Measurements from ENCODE around the gene SLC35G3. TPM values are rescaled to one million over a fixed set of nuclear protein-coding genes. Genes with fewer than 3 reads are reported as not detected.
A peak's percentile ranks its signal among the peaks of the same experiment; 100 is the strongest.

Gene SLC35G3
- total RNA-seq, 2 experiments from 2014 or later: not detected

DNA sequence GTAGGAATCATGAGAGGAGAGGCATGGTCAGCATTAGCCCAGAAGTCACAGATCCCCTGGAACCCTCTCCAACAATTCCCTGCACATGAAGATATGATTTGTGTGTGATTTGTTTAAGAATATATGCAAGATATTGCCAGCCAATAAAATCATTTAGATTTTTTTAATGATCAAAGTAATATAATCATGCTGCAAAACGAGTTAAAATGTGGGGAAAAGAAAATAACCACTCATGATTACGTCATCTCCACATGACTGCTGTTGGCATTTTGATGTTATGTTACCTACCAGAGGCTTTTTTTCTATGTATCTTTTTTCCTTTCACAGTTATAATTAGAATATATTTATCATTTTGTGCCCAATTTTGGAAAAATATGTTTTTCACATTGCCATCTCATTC lies 22.4 kb downstream of the SLC35G3 start:
- peaks cover 25% of the 10 kb centered on the region for H3K4me1 Mint-ChIP-seq
- H3K9me3 Mint-ChIP-seq (ENCODE audit: low read depth): no peaks in the 10 kb centered on the region
- CTCF ChIA-PET: interaction anchor here (0.9 to 1.8 kb wide), 5 partner anchors 43 to 261 kb away, joined by 3 to 12 read pairs (median 4); no protein-coding TSS in a partner anchor
- H3K4me3 Mint-ChIP-seq: no peak overlapping the region
- H3K36me3 Mint-ChIP-seq: no peaks in the 10 kb centered on the region
- no peaks in the 10 kb centered on the region for H3K27me3 Mint-ChIP-seq
- DNase-seq: no peak
- peak overlapping the region; percentile 65 for H3K27ac Mint-ChIP-seq
- ATAC-seq: peak; percentile 31

DNA sequence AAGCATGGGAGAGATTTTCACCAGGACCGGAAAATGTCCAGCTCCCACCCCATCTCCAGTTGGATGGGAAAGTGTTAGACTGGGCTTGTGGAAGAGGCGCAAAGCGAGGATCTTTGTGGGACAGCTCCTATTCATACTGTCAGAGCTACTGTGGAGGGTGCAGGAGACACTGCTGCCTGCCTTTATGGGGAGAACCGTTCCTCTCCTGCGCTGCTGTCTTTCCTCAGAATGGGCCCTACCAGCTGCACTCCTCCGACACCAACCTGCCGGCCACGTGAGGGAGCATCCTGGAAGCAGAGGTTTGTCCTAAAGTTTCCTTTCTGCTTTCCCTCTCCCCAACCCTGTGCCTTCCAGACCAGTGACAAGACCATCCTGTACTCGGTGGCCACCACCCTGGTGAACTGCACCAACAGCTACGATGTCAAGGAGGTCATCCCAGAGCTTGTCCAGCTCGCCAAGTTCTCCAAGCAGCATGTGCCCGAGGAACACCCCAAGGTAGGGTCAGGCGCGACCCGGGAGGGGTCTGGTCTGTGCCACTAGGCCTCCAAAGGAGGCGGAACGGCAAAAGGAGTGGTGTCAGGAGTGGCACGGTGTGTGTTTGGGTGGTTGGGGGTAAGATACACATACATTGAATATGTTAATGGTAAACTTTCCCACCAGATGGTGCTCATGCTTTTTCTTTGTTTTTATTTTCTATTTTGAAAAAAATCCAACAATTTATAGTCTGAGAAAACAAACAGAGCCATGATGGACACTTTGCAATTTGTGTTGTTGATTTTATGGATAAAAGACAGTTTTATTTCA lies 23.0 kb downstream of the SLC35G3 start:
- Mint-ChIP-seq H3K4me3 (no peak overlapping the region), H3K9me3 (ENCODE audit: low read depth) (no peaks in the 10 kb centered on the region), H3K36me3 (no peaks in the 10 kb centered on the region), H3K27ac (peak overlapping the region; percentile 65), H3K27me3 (no peaks in the 10 kb centered on the region), H3K4me1 (peaks cover 22% of the 10 kb centered on the region)
- DNase-seq (peak; percentile 52), ATAC-seq (peak; percentile 78)
- CTCF ChIA-PET: interaction anchor here (0.8 to 1.8 kb wide), 11 partner anchors 42 to 593 kb away, joined by 3 to 12 read pairs (median 4); partner anchors contain the start of gene SLFN5

DNA sequence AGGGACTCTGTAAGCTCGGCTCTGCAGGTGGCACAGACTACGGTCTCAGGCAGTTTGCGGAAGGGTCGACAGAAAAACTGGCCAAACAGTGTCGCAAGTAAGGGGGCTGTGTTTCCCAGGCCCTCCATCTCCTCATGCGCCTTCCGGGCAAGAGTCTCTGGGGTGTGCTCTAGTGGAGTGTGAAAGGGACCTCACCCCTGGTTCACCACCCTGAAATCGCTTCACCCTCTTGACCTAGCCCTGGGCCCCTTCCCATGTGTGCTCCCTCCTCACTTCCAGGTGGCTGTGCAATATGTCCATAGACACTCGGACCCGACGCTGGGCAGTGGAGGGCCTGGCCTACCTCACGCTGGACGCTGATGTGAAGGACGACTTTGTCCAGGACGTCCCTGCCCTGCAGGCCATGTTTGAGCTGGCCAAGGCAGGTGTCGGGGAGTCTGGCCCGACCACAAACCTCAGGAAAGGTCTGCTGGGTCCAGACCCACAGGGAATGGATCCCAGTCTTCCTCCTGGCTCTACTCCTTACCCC lies 24.3 kb downstream of the SLC35G3 start:
- no peaks in the 10 kb centered on the region for H3K27me3 Mint-ChIP-seq
- DNase-seq (no peak), ATAC-seq (no peak)
- CTCF ChIA-PET: interaction anchor here (0.8 to 1.8 kb wide), 8 partner anchors 43 to 594 kb away, joined by 3 to 12 read pairs (median 6); no protein-coding TSS in a partner anchor
- no peaks in the 10 kb centered on the region for H3K36me3 Mint-ChIP-seq
- H3K4me1 Mint-ChIP-seq: peaks cover 21% of the 10 kb centered on the region
- H3K9me3 Mint-ChIP-seq (ENCODE audit: low read depth): no peaks in the 10 kb centered on the region
- no peak overlapping the region for H3K4me3 Mint-ChIP-seq
- no peak overlapping the region for H3K27ac Mint-ChIP-seq

DNA sequence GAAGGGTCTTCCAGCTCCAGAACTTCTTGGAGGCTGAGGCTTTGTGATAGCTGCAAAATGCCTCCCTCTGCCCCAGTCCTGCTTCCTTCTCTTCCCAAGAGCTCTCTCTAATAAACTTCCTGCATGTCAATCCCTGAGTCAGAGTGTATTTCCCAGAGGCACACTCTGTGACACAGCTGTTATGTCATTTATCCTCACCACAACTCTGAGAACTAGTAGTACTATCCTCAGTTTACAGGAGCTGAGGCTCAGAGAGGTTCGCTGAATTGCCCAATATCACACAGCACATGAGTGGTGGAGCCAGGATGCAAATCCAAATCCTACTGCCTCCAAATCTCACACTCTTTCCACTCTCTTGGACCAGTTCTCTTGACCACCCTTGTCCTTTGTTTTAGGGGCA lies 26.5 kb downstream of the SLC35G3 start:
- Mint-ChIP-seq H3K36me3 (no peaks in the 10 kb centered on the region), H3K27ac (no peak overlapping the region), H3K4me1 (peaks cover 20% of the 10 kb centered on the region), H3K9me3 (ENCODE audit: low read depth) (no peaks in the 10 kb centered on the region), H3K4me3 (no peak overlapping the region), H3K27me3 (no peaks in the 10 kb centered on the region)
- DNase-seq (no peak), ATAC-seq (no peak)
- CTCF ChIA-PET: interaction anchor here (1.0 to 1.8 kb wide), 3 partner anchors 28 to 579 kb away, joined by 3 to 6 read pairs (median 5); no protein-coding TSS in a partner anchor

DNA sequence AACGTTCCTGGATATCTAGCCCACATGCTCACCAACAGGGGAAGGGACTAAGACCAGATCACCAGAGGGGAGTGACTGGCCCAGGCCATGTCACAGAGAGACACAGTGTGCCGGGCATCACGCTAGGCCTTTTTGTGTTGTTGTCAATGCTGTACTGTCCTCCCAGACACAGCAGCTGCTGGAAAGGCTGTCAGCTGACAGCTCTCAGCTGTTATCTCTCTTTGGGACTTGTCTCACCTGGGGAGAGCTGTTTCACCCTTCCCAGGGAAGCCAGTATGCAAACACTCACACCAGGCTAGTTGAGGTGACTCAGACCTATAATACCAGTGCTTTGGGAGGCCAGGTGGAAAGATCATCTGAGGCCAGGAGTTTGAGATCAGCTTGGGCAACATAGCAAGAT lies 27.1 kb downstream of the SLC35G3 start:
- no peaks in the 10 kb centered on the region for H3K27me3 Mint-ChIP-seq

DNA sequence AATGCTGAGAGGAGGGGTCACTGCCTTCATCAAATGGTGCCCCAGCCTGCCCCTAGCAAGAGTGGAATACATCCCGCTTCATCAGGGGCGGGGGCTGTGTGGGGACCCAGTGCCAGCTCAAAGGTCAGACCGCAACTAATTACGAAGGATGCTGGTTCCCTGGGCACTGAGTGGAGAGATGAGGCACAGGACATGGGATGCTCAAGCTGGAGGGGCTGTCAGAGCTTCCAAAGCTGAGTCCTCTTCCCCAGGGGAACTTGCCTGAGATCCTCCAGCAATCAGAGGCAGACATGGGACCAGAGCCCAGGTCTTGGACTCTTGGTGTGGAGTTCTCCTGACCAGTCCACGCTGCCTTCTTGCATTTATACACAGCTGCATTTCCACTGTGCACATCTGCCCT lies 27.7 kb downstream of the SLC35G3 start:
- H3K27me3 Mint-ChIP-seq: no peaks in the 10 kb centered on the region
- DNase-seq (no peak), ATAC-seq (no peak)
- H3K36me3 Mint-ChIP-seq: no peaks in the 10 kb centered on the region
- no peaks in the 10 kb centered on the region for H3K9me3 Mint-ChIP-seq (ENCODE audit: low read depth)
- H3K27ac Mint-ChIP-seq: no peak overlapping the region
- H3K4me1 Mint-ChIP-seq: peaks cover 17% of the 10 kb centered on the region
- no peak overlapping the region for H3K4me3 Mint-ChIP-seq
- CTCF ChIA-PET: interaction anchor here (1.1 to 1.8 kb wide), 3 partner anchors 18 to 581 kb away, joined by 3 to 5 read pairs (median 3); no protein-coding TSS in a partner anchor

More for the DNA sequence above, 27.1 kb downstream of the SLC35G3 start:
- CTCF ChIA-PET: interaction anchor here (1.0 to 1.8 kb wide), 4 partner anchors 17 to 580 kb away, joined by 3 to 6 read pairs (median 4); no protein-coding TSS in a partner anchor
- ATAC-seq: no peak
- H3K36me3 Mint-ChIP-seq: no peaks in the 10 kb centered on the region
- H3K4me3 Mint-ChIP-seq: no peak overlapping the region
- H3K9me3 Mint-ChIP-seq (ENCODE audit: low read depth): no peaks in the 10 kb centered on the region
- H3K27ac Mint-ChIP-seq: no peak overlapping the region
- DNase-seq: no peak
- peaks cover 17% of the 10 kb centered on the region for H3K4me1 Mint-ChIP-seq

DNA sequence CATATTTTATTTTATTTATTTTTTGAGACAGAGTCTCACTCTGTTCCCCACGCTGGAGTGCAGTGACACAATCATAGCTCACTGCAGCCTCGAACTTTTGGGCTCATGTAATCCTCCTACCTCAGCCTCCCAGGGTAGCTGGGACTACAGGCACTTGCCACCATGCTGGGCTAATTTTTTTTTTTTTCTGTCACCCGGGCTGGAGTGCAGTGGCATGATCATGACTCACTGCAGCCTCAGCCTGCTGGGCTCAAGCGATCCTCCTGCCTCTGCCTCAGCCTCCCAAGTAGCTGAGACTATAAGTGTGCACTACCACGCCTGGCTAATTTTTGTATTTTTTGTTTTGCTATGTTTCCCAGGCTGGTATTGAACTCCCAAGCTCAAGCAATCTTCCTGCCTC lies 29.5 kb downstream of the SLC35G3 start:
- H3K36me3 Mint-ChIP-seq: peaks cover 4% of the 10 kb centered on the region
- no peaks in the 10 kb centered on the region for H3K9me3 Mint-ChIP-seq (ENCODE audit: low read depth)
- CTCF ChIA-PET: interaction anchor here (1.4 kb wide), 1 partner anchor 599 kb away, joined by 6 read pairs; no protein-coding TSS in a partner anchor
- peaks cover 29% of the 10 kb centered on the region for H3K4me1 Mint-ChIP-seq
- no peak for ATAC-seq
- H3K27me3 Mint-ChIP-seq: no peaks in the 10 kb centered on the region
- no peak overlapping the region for H3K4me3 Mint-ChIP-seq
- H3K27ac Mint-ChIP-seq: no peak overlapping the region
- DNase-seq: no peak

DNA sequence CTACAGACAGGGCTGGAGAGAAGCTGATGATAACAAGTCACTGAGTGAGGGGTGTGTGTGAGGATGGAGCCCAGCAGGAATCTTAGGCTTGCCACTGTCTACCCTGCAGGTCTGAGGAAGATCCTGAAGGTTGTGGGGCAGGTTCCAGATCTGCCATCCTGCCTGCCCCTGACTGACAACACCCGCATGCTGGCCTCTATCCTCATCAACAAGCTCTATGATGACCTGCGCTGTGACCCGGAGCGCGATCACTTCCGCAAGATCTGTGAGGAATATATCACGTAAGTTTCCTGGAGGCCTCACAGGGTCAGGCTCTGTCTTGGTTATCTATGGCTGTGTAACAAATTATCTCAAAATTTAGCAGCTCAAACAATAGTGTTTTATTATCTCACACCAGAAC lies 30.3 kb downstream of the SLC35G3 start:
- peaks cover 4% of the 10 kb centered on the region for H3K36me3 Mint-ChIP-seq
- H3K27me3 Mint-ChIP-seq: no peaks in the 10 kb centered on the region
- no peak overlapping the region for H3K27ac Mint-ChIP-seq
- CTCF ChIA-PET: interaction anchor here (1.1 to 1.4 kb wide), 2 partner anchors 583 to 600 kb away, joined by 3 to 6 read pairs; no protein-coding TSS in a partner anchor
- no peak overlapping the region for H3K4me3 Mint-ChIP-seq
- DNase-seq (no peak), ATAC-seq (no peak)
- no peaks in the 10 kb centered on the region for H3K9me3 Mint-ChIP-seq (ENCODE audit: low read depth)
- peaks cover 33% of the 10 kb centered on the region for H3K4me1 Mint-ChIP-seq

DNA sequence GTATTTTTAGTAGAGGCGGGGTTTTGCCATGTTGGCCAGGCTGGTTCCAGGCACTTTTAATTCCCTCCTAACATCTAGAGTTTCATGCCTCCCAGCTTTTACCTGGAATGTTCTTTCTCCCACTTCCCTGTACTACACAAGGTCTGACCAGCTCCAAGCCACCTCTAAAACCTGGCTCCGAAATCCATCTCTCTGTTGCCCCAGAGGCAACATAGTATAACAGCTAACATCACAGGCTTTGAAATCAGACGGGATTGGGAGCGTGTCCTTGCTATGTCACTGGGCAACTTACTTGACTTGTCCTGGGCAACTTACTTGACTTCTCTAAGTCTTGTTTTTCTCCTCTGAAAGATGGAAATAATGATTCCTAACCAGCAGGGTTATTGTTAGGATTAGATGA lies 31.4 kb downstream of the SLC35G3 start:
- DNase-seq: no peak
- H3K9me3 Mint-ChIP-seq (ENCODE audit: low read depth): no peaks in the 10 kb centered on the region
- H3K36me3 Mint-ChIP-seq: peaks cover 4% of the 10 kb centered on the region
- no peak overlapping the region for H3K4me3 Mint-ChIP-seq
- peaks cover 33% of the 10 kb centered on the region for H3K4me1 Mint-ChIP-seq
- no peaks in the 10 kb centered on the region for H3K27me3 Mint-ChIP-seq
- no peak for ATAC-seq
- no peak overlapping the region for H3K27ac Mint-ChIP-seq
- CTCF ChIA-PET: interaction anchor here (0.7 kb wide), 1 partner anchor 51 kb away, joined by 3 read pairs; no protein-coding TSS in a partner anchor

DNA sequence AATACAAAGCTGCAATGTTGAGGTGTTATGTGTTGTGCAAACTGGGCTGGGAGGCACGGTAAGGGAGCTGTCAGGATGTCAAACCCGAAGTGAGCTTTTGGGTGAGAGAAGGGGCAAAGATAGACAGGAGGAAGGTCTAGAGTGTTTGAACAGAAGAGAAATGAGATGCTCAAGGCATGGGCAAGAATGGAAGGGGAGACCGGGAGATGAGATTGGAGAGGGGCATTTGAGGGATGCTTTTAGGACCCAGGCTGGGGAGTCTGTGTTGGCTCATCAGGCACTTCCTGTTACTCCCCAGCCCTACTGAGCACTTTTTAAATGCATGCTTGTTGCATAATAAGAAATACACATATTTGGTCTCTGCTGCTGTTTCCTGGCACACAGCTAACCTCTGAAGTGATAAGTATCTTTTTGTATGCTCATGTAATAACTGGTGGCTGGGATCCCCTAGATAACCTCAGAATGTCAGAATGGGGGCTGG lies 32.9 kb downstream of the SLC35G3 start:
- H3K27me3 Mint-ChIP-seq: no peaks in the 10 kb centered on the region
- peaks cover 4% of the 10 kb centered on the region for H3K36me3 Mint-ChIP-seq
- peak overlapping the region; percentile 2 for H3K4me3 Mint-ChIP-seq
- ATAC-seq (peak; percentile 79), DNase-seq (peak; percentile 47)
- CTCF ChIA-PET: interaction anchor here (0.9 to 1.3 kb wide), 3 partner anchors 18 to 603 kb away, joined by 3 read pairs; no protein-coding TSS in a partner anchor
- peak overlapping the region; percentile 69 for H3K27ac Mint-ChIP-seq
- H3K4me1 Mint-ChIP-seq: peaks cover 33% of the 10 kb centered on the region
- no peaks in the 10 kb centered on the region for H3K9me3 Mint-ChIP-seq (ENCODE audit: low read depth)

DNA sequence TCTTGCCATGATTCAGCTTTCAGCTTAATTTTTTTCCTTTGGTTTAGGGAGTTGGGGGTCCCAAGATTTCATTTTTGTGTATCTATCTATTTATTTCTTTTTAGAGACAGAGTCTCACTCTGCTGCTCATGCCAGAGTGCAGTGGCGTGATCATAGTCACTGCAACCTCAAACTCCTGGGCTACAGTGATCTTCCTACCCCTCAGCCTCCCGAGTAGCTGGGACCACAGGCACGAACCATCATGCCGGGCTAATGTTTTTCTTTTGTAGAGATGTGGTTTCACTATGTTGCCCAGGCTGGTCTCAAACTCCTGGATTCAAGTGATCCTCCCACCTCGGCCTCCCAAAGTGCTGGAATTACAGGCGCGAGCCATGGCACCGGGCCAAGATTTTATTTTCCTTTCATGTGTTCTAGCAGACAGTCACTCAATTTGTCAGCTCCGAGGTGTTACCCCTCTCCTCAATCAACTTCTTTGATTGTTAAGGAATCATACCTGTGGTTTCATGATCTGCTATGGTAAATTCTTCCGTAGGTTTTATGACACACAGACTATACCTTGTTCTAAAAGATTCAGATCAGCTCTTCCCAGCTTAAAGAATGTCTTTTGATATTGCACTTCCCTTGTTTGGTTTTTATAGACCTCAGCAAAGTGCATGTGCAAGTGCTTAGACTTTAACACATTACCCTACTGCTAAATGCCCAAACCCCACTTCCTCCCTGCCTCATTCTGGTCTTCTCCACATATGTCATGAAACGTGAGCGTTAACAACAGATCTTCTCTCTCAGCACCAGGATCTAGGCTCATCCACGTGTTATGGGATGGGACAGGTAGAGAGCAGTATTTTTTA lies 33.6 kb downstream of the SLC35G3 start:
- H3K27ac Mint-ChIP-seq: peak overlapping the region; percentile 69
- DNase-seq: peak; percentile 48

DNA sequence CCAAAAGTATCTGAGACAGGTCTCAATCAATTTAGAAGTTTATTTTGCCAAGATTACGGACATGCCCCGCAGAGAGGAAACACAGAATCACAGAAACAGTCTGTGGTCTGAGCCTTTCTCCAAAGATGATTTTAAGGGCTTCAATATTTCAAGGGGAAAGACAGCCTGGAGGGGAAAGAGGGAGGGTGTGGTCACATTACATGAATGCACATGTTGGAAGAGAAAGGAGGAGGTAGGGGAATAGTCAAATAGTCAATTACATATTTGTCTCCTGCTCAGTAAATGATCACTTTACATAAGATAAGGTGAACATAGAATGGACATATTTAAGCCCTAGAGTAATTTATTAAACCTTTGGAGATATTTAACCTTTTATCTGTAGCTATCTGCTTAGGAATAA lies 34.3 kb downstream of the SLC35G3 start:
- Mint-ChIP-seq H3K9me3 (ENCODE audit: low read depth) (no peaks in the 10 kb centered on the region), H3K4me1 (peaks cover 28% of the 10 kb centered on the region), H3K27ac (no peak overlapping the region), H3K4me3 (no peak overlapping the region), H3K36me3 (peaks cover 4% of the 10 kb centered on the region), H3K27me3 (no peaks in the 10 kb centered on the region)
- DNase-seq (no peak), ATAC-seq (no peak)
- CTCF ChIA-PET: interaction anchor here (1.3 kb wide), 1 partner anchor 18 kb away, joined by 3 read pairs; no protein-coding TSS in a partner anchor

More for the DNA sequence above, 33.6 kb downstream of the SLC35G3 start:
- H3K4me3 Mint-ChIP-seq: peak overlapping the region; percentile 2
- peak; percentile 68 for ATAC-seq
- no peaks in the 10 kb centered on the region for H3K27me3 Mint-ChIP-seq
- H3K36me3 Mint-ChIP-seq: peaks cover 4% of the 10 kb centered on the region
- H3K4me1 Mint-ChIP-seq: peaks cover 32% of the 10 kb centered on the region
- CTCF ChIA-PET: interaction anchor here (1.0 to 1.3 kb wide), 3 partner anchors 17 to 604 kb away, joined by 3 read pairs; no protein-coding TSS in a partner anchor
- H3K9me3 Mint-ChIP-seq (ENCODE audit: low read depth): no peaks in the 10 kb centered on the region

All from activated CD8-positive, alpha-beta memory T cell treated with anti-CD3 and anti-CD28 coated beads, Interleukin-2, amount 10 ng/mL, durations not matched to agents 7 days and 5 days (primary cell).